GM18499 (cell line): Measurements from ENCODE around the gene ENDOU.

ENCODE experiments used
- ATAC-seq: cut with Tn5 transposase; IDR thresholded peaks from one replicate; pipeline ENCODE4 v1.9.1; 2021; ENCODE audit warnings: moderate number of reproducible peaks; ENCODE audit not compliant: insufficient read depth, unreplicated experiment

ENDOU gene

GRCh38 chr12:47725091-47725772 is at the start of gene ENDOU:
Gene ENDOU, minus strand, starts transcription at chr12:47725490. Its CDS starts 77 bp downstream, at chr12:47725413.
- no peak for ATAC-seq

- no peak for ATAC-seq
Observed at GRCh38 chr12:47774663-47775062, 49.4 kb upstream of the ENDOU start.

GRCh38 chr12:47773858-47774580 is 48.7 kb upstream of the ENDOU start:
- no peak for ATAC-seq

- no peak for ATAC-seq
Observed at GRCh38 chr12:47773062-47773857, 48.0 kb upstream of the ENDOU start, which contains the start of gene SLC48A1. Gene SLC48A1, plus strand, starts transcription at chr12:47773238. Its CDS starts 67 bp downstream, at chr12:47773305.

- ATAC-seq = no peak
Observed at GRCh38 chr12:47772738-47773061, 47.4 kb upstream of the ENDOU start.

- no peak for ATAC-seq
Observed at GRCh38 chr12:47772094-47772660, 46.9 kb upstream of the ENDOU start.

- no peak for ATAC-seq
Observed at GRCh38 chr12:47771304-47771703, 46.0 kb upstream of the ENDOU start.

- no peak for ATAC-seq
Observed at GRCh38 chr12:47770086-47770726, 44.9 kb upstream of the ENDOU start.

- ATAC-seq = no peak
Observed at GRCh38 chr12:47769234-47770085, 44.2 kb upstream of the ENDOU start.

GRCh38 chr12:47768323-47768811 is 43.1 kb upstream of the ENDOU start:
- ATAC-seq = no peak

GRCh38 chr12:47767216-47767724 is 42.0 kb upstream of the ENDOU start:
- ATAC-seq = no peak

GRCh38 chr12:47766502-47767215 is 41.4 kb upstream of the ENDOU start:
- ATAC-seq = no peak

- ATAC-seq = no peak
Observed at GRCh38 chr12:47763481-47764346, 38.4 kb upstream of the ENDOU start.

GRCh38 chr12:47762850-47763465 is 37.7 kb upstream of the ENDOU start:
- no peak for ATAC-seq

GRCh38 chr12:47758834-47759690 is 33.8 kb upstream of the ENDOU start, which contains the start of gene RAPGEF3:
Gene RAPGEF3, minus strand, starts transcription at chr12:47758880. Its CDS starts 324 bp downstream, at chr12:47758556.
- ATAC-seq = no peak

GRCh38 chr12:47758584-47758833 is 33.2 kb upstream of the ENDOU start:
- no peak for ATAC-seq
